ENCODE results near the gene SPRYD4.

DNA sequence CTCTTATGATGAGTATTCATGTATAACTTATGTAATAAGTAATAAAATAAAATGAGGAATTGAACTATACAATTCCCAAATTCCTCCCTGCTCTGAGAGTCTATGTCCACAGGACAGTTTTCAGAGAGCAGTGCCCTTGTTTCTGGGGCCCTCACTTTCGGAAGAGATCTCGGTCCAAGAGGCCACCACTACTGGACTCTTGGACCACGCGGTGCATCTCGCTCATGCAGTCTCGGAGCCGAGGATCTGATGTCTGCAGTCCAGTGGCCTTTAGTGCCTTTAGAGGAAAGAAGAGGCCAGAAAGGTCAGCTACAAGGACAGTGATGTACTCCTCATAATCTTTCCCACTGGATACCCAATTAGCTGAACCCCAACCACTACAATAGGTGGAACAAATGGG is 11.2 kb downstream of the SPRYD4 start:
- TF ChIP-seq, protein P1, sequence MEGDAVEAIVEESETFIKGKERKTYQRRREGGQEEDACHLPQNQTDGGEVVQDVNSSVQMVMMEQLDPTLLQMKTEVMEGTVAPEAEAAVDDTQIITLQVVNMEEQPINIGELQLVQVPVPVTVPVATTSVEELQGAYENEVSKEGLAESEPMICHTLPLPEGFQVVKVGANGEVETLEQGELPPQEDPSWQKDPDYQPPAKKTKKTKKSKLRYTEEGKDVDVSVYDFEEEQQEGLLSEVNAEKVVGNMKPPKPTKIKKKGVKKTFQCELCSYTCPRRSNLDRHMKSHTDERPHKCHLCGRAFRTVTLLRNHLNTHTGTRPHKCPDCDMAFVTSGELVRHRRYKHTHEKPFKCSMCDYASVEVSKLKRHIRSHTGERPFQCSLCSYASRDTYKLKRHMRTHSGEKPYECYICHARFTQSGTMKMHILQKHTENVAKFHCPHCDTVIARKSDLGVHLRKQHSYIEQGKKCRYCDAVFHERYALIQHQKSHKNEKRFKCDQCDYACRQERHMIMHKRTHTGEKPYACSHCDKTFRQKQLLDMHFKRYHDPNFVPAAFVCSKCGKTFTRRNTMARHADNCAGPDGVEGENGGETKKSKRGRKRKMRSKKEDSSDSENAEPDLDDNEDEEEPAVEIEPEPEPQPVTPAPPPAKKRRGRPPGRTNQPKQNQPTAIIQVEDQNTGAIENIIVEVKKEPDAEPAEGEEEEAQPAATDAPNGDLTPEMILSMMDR (IDR thresholded peaks at IDR 0.05) = no peak
- no peak for TF ChIP-seq EP300 (IDR thresholded peaks at IDR 0.05)
- TF ChIP-seq POLR2A (IDR thresholded peaks at IDR 0.05; ENCODE audit: low read depth) = no peak
- TF ChIP-seq POLR2AphosphoS5 (IDR thresholded peaks at IDR 0.05) = no peak

Data from esophagus muscularis mucosa (tissue), 4 donors.